ENCODE measurements around the gene ITIH5. TPM values are rescaled to one million over a fixed set of nuclear protein-coding genes. Genes with fewer than 3 reads are reported as not detected.

The ITIH5 gene
- polyA plus RNA-seq, 12 donors = 37.9 to 70.7 (median 47.4) TPM; not detected in 1

DNA sequence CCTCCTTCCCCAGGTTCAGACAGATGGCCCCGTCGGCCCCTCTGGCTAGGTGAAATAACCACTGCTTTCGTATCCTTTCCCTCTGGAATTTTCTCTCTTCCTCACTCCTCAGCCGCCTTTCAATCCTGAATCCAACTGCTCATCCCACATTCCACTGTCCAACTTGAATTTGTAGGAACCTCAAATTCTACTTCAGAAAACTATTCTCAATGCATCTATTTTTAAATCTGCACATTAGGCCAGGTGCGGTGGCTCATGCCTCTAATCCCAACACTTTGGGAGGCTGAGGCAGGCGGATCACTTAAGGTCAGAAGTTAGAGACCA lies 78.9 kb downstream of the ITIH5 start:
- no peak for DNase-seq

DNA sequence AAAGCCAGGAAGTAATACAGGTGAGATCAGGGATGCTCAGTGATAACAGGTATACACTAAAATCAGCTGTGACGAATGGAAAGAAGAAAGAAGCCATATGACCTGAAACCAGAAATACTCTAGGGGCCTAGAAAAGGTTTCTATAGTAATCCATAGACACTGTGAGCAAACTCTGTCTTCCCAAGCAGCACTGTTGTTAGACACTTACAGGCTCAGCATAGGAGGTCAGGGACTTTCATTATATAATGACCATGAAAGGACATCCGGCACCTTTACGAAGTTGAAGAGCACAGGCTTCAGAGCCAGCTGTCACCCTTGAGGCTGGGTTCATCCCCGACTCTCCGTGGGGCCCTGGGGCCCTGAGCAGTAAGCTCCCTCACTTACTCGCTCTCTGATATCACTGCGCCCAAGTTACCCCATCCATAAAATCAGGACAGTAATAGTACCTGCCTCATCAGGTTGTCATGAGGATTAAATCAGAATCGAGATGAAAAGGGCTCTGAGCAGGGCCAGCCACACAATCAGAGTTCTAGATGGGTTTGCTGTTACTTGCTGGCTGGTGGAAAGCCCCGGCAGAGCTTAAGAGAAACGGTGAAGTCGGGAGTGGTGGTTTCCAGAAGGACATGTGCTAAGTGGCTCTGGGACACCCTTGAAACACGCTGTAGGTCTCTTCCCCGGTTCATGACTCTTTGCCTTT lies 79.5 kb downstream of the ITIH5 start:
- no peak for DNase-seq

DNA sequence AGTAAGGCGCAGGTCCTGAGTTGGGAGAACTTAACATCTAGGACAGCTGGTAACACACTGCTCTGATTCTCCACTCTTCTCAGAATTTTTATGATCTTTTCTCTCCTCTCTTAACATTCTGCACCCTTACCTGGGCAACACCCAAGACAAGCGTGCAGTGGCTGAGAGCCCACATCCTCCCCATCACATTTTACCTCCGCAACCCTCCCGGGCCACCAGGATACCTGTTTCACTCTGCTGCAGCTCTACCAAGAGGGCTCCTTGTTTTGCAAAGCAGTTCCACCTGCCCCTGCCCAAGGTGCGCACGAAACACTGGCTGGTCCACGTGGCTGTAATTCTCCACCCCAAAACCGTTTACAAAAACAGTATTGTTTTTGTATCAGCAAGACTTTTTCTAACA lies 81.5 kb downstream of the ITIH5 start:
- no peak for DNase-seq

DNA sequence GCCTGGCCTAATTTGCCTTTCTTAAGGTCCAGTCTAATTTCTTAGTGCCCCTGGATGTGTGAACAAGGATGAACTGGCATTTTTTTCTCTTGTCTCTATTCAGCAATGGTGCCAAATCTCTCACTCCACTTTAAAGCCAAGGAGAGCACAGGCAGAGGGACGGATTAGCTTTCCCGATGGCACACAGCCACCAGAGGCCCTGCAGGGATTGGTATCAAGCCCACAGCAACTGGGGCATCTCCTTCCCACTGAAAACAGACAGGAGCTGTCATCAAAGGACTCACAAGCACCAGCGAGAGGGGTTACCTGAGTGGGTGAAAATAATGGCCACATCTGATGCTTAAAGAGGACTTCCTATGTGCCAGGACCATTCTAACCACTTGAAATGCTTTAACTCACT lies 83.1 kb downstream of the ITIH5 start:
- DNase-seq = no peak

DNA sequence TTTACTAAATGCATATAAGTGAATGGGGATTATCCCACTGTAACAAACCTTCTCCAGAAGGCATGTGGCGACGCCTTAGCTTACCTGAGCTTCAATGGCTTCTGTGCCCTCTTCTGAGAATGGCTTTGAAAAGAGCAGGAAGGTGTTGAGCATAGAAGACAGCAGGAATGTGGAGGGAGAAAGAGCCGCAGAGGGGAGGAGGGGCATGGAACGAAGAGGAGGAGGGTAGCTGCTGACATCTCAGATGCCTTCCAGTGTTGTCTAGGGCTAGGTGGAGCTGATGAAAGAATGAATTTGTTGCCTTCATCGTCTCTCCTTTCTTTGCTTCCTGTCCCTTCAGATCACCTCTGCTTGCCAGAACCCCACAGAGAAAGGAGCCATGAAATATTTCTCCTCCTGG lies 86.2 kb downstream of the ITIH5 start:
- DNase-seq = no peak

DNA sequence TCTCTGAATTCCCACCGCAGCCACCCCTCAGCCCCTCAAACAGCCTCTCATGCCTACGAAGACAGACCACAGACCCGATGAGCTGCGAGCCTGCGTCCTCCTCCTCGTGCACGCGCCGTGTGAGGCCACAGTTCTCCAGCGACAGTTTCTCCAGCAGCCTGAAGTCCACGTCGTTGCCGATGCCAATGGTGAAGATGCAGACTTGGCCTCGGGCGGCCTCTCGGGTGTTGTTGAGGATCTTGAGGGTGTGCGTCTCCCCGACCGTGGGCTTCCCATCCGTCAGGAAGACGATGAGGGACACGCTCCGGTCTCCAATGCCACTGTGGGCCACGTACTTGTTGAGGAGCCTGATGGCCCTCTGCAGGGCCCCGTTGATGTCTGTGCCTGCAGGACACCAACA lies 87.1 kb downstream of the ITIH5 start:
- no peak for DNase-seq

DNA sequence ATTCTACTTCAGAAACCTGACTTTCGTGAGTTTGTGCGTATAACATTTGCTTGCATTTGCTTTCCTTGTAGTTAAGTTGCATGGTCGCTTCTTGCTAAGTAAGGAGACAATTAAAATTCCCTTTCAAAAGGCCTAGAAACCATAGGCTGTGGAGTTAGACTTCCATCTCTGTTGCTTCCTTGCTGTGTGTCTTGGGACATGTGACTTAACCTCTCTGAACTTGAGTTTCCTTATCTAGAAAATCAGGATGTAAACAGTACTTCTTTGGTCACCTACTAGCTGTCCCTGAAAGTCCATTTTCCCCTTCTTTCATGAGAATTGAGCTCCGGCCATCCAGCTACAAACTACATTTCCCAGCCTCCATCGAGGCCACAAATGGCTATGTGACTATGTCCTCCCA lies 89.2 kb downstream of the ITIH5 start:
- no peak for DNase-seq

DNA sequence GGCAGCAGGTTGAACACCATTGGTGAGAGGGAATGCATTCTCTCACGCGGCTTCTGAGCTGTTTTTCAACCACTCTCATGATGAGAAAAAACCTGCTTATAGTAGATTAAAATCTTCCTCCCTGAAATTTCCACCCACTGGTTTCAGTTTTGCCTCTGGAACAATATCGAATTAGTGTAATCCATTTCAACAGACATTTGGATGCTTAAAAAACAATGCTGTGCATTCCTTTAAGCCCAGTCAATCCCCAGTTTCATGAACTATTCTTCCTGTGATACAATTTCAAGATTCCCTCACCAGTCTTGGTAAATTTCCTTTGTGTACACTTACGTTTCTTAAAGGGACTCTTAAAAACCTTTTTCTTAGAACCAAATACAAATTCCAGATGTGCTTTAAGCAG lies 89.6 kb downstream of the ITIH5 start:
- DNase-seq = no peak

DNA sequence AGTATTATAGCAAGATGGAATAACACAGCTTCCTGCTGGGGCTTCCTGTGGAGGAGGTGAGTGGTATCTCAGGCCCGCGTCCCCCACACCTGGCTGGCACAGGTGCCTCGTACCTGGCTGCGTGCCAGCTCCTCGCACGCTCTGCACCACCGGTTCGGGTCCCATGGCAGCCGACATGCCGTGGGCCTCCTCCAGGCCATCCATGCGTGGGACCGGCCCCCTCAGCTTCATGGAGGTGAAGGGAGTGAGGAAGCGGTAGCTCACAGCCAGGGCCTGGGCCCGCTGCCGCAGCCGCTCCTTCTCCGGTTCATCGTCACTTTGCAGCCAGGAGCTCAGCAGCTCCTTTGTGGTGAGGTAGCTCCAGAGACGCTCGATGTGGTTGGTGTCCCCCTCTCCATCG lies 90.4 kb downstream of the ITIH5 start:
- no peak for DNase-seq

DNA sequence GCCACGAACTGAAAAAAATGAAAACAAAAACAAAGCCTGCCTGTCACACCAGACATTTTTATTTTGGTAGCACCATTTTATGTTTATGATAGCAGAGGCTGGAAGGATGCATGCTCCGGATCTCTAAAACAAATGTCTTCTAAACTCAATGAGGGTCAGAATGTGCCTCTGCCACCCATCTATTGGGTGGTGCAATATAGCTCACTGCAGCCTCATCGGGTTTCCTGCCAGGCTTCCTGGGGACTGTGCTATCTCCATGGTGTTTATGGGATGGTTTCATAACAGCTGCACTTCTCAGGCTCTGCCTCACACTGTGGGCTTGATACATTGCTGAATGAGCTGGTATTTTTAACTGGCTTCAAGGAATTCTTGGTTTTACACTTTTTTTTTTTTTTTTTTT lies 94.4 kb downstream of the ITIH5 start:
- no peak for DNase-seq

DNA sequence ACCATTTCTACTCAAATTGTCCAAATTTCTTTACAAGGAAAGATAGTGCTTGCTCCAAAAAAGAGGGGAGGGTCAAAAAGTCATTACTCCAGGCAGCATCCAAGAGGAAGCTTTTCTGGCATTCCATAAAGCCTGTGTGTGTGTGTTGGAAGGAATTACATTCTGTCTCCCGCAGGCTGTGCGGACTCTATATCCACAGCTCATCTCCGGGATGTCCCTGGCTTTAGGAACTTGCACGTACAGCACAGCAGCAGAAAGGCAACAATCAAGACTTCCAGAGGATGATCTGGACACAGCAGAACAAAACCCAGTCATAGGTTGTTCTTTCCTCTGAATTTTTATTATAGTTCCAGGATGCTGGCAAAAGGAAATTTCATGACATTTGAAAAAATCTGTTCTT lies 94.8 kb downstream of the ITIH5 start:
- DNase-seq = peak; percentile 81

DNA sequence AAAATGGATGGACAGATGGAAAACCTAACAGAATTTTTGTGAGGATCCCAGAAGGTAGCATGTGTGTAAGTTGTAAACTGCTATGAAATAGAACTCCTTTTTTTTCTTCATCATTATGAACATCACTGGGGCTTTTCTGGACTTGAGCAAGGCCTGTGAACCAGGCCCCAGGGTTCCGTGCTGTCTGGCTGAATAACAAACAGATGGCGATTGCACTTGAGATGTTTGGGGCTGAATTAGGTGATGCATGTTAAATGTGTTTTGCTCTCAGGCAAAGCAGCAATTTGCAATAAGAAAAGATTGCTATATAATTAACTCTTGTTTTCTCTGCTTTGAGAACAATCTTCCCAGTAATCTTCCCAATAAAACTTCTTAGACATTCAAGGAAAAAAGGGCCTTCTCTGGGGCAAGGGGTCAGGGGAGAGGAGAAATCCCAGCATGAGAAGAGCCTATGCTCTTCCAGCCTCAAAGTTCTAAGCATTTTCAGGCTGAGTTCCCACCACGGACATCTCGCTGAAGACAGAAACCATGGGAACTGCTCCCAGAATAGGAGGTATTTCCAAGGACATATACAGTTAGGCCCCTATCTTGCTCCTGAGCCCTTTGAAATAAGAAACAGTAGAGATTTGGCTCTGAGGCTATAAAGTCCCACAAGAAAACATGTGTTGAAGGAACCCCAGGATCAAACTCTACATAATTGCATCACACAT lies 98.7 kb downstream of the ITIH5 start:
- no peak for DNase-seq

DNA sequence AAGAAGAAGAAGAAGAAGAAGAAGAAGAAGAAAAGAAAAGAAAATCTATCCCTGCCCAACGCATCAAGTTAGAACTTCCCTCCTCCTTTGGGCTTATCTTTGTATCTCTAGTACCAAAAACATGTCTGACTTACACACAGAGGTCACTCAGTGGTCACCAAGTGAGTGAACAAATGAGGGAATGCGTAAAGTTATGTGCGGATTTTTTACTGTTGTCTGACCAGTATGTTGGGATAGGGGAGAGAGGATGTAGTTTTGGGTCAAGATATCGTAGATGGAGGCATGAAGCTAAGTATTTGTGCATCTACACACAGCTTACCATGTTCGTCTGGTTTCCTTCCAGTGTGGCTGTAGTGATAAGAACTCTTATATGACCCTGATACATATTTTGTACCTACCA lies 99.9 kb downstream of the ITIH5 start:
- DNase-seq = no peak

DNA sequence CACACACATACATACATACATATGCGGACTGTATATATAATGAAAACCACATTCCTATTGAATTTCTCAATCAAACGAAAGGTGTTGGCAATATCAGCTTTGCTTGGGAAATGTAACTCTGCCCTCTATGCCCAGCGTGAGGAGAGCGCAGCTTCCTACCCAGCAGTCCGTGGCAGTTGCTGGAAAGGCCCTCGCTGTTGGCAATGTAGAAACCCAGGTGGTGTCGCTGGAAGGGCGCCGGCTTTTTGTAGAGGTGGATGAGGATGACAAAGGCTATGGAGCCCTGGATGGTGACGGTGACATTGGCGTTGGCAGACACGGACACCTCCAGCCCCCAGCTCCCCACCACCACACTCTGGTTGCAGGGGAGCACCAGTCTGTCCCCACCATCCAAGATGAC lies 100.9 kb downstream of the ITIH5 start:
- no peak for DNase-seq

DNA sequence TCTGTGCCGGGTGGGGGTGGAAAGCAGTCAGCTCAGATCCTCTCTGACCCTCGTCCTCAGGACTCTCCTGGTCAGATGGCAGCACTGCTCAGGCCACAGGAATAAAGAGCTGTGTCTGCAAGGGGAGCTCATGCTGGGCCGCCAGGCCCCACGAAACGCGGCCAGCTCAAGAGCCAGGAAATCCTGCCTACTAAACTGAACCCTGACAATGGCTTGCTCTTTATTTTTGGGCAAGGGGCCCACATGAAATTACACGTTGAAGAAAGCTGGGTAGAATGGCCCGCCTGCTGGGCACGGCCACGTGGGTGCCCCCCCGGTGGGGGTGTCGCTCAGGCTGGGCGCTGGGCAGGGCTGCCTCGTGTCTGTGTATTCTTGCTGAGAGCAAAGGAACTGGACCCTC lies 103.0 kb downstream of the ITIH5 start:
- DNase-seq = no peak

DNA sequence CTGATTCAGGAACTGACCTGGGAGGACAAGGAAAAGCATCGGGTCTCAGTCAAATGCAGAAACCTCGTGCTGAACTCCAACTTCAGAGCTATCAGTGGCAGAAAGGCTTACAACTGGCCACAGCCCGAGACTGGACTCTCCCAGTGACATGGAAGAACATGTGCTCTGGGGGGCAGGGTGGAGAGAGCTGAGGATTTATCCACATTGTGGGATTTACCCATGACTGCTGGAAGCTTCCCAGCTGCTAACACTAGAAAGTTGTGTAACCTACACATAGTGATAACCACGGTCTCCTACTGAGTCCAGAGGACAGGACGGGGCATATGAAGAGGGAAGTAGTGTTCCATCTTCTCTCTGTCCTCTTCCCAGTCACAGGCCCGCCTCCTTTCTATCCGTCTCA lies 103.4 kb downstream of the ITIH5 start:
- DNase-seq = no peak

DNA sequence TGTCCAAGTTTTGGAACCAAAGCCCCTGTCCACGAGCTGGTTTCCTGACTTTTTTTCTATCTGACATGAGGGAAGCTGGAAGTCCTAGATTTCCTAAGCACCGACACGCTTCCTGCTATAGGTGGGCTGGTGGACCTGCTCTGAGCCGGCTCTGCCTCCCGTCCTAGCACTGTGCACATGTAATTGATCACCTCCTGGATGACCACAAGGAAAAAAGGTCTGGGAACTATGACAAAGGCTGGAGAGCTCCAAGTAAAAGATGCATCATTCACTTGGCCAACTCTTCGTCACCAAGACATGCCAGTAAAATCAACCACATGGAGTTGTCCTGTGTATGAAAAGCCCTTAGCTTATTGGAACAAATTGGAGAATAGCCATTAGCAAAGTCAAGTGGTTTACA lies 104.8 kb downstream of the ITIH5 start:
- no peak for DNase-seq

DNA sequence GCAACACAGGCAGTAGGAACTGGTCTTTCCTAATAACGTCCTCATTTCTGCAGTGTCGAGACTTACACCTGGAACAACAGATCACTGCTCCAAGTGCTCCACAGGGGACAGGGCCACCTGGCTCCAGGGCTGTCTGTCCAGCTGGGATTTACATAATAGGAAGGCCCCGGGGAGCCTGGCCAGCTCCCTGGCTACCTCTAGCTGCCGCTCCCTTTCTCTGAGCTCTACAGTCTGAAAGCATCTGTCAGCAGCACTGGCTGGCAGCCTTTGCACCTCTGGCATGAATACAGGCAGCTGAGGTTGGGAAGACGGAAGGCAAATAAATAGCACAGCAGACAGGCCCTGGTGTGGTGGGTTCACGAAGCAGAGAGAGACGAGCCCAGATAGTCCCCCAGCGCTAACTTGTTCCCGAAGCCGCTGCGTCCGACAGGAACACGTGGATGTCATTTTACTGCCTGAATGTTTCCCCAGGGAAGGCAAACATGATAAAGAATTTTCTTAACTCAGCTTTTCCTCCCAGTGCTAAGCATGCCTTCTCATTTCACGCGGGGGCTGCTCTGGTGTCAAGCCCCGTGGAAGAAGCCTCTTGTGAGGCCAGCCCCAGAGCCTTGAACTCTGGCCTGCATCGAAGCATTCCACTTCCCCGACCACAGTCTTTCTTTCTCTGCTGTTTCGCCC lies 105.4 kb downstream of the ITIH5 start:
- peak; percentile 83 for DNase-seq

DNA sequence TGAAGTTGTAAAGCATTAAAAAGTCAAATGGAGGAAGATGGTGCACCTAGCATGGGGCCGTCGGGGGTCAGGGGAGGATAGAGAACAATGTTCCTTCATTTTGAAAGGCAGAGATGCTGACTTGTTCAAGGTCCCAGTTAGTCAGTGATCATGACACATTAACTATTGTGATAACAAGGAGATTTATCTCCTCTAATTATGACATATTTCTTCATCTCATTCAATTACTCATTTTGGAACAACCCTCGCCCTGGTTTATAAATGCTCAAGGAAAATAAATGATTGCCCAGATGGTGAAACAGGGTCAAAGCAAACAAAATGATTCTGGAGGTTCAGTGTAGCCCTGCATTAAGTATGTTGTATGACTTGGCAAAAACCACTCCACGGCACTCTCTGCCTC lies 106.2 kb downstream of the ITIH5 start:
- no peak for DNase-seq

DNA sequence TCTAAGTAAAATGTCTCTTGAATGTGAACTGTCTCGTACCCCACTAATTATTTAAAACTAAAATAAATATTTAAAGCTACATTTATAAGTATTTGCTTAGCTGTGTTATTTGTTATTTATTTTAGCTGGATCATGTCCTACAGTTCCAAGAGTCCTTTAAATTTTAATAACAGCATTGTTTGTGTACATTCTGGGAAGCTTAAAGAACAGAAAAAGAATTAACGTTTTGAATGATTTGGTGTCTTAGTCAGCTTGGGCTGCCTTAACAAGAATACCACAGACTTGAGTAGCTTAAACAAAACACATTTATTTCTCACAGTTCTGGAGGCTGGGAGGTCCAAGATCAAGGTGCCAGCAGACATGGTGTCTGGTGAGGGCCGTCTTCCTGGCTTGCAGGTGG lies 107.4 kb downstream of the ITIH5 start:
- no peak for DNase-seq

DNA sequence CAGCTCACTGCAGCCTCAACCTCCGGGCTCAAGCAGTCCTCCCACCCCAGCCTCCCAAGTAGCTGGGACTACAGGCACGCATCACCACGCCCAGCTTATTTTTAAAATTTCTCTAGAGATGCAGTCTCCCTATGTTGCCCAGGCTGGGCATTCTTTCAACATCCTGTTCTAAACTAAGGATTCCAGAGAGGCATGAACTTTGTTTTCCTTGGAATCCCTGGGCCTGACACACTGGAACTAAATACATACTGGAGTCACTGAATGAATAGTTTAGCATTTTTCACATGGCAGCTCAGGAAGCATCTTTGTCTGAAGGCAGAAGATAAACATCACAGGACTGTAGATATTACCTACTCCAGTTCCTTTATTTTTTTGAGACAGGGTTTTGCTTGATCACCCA lies 108.7 kb downstream of the ITIH5 start:
- no peak for DNase-seq

DNA sequence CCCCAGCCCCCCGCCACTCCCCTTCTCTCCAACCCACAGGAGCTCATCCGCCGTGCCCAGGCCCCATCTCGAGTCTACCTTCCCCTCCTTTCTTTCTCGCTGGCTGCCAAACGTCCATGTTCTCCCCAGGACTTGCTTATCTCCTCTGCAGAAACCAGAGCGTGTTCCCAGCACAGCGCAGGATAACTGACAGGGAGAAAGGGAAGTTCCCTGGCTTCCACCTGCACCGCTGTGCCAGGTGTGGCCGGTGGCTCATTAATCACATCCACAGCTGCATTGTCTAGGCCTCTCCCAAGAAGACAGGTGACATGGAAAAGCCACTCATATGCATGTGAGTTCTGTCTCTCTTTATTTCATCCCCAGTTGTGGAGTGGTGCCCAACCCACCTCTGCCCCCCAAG lies 113.2 kb downstream of the ITIH5 start:
- DNase-seq = no peak

DNA sequence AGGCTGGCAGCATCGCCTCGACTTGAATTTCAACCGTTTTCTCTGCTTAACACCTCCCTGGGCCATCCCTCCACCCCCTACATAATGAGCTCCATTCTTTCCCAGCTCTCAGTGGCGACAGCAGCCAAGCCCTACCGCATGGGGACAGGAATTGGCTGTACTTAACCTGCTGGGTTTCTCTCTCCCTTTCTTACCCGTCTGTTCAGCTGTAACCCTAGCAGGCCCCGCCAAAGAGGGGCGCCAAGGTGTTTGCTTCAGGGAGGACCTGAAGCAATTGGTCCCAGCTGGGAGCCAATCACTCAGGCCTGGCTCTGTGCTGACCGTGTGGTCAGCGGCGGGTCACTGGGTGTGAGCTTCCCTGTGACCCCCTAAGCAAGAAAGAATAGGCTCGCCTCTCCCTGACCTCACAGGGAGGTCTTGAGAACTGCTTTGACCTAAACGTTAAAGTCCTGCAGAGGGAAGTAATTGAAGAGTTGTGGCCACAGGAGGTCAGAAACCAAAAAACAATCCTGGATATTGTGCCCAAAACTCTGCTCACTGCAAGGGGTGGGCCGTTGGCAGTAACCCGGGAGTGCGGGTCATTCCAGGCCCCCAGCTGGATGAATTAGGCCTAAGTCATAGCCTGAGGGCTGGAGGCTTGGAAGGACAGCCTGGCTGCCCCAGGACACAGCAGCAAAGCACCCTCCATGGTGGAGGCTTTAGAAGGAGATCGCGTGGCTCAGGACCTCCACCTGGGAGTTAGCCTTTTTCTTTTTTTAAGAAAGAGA lies 114.6 kb downstream of the ITIH5 start:
- no peak for DNase-seq
